ENCODE measurements around the gene POLR1D. TPM values are rescaled to one million over a fixed set of nuclear protein-coding genes. Genes with fewer than 3 reads are reported as not detected.
A peak's percentile ranks its signal among the peaks of the same experiment; 100 is the strongest.

POLR1D gene
- total RNA-seq, 2 donors from 2014 or later = 65.3 to 68.0 TPM

GRCh38 chr13:27663947-27664346, 42.3 kb downstream of the POLR1D start:
- peak; percentile 38 to 45 for ATAC-seq
- no peak for DNase-seq
- intact Hi-C loops (cut with DNase I) = loop anchor here in 1 of 2 donors (10.0 kb wide), 1 partner anchor 129 kb away; no protein-coding TSS in a partner anchor

- no peak for DNase-seq
- intact Hi-C loops (cut with DNase I) = loop anchor here in 1 of 2 donors (5.0 to 10.0 kb wide), 2 partner anchors 117 to 131 kb away; no protein-coding TSS in a partner anchor
- no peak for ATAC-seq
These were observed 43.6 kb downstream of the POLR1D start for GRCh38 chr13:27665333-27665732.

- DNase-seq = no peak
- intact Hi-C loops (cut with DNase I) = loop anchor here in 1 of 2 donors (5.0 to 10.0 kb wide), 2 partner anchors 117 to 131 kb away; no protein-coding TSS in a partner anchor
- no peak for ATAC-seq
These were observed 44.1 kb downstream of the POLR1D start for GRCh38 chr13:27665761-27666160.

GRCh38 chr13:27666951-27667350, 45.3 kb downstream of the POLR1D start:
- no peak for DNase-seq
- intact Hi-C loops (cut with DNase I) = loop anchor here in 1 of 2 donors (5.0 to 10.0 kb wide), 2 partner anchors 115 to 132 kb away; no protein-coding TSS in a partner anchor
- ATAC-seq = peak in 1 of 2 donors; percentile 28

GRCh38 chr13:27667946-27668345, 46.3 kb downstream of the POLR1D start:
- peak; percentile 82 to 86 for ATAC-seq

GRCh38 chr13:27670861-27671260, 49.2 kb downstream of the POLR1D start:
- intact Hi-C loops (cut with DNase I) = no loop called here
- ATAC-seq (no peak), DNase-seq (no peak)

More at GRCh38 chr13:27667946-27668345, 46.3 kb downstream of the POLR1D start:
- intact Hi-C loops (cut with DNase I) = loop anchor here in 1 of 2 donors (5.0 to 10.0 kb wide), 2 partner anchors 114 to 133 kb away; no protein-coding TSS in a partner anchor
- peak; percentile 34 for DNase-seq

GRCh38 chr13:27672025-27672424, 50.3 kb downstream of the POLR1D start:
- DNase-seq (no peak), ATAC-seq (no peak)
- intact Hi-C loops (cut with DNase I) = no loop called here

Other genes with a start within 250 kb of the POLR1D start
- gene GTF3A, start 197.3 kb upstream of the POLR1D start, total RNA-seq = 100 to 1,000 TPM; 159 to 172 TPM
- 100 to 1,000 TPM in 1 of 2 donors, 10 to 100 TPM in 1; 91.0 to 101 TPM for gene MTIF3, start 171.3 kb upstream of the POLR1D start, total RNA-seq
- gene LNX2, start 1.4 kb upstream of the POLR1D start, total RNA-seq = 1 to 10 TPM; 8.3 to 8.9 TPM
- gene GSX1, start 170.6 kb downstream of the POLR1D start, total RNA-seq = not detected

Measured in left cardiac atrium (tissue), 4 donors.